Fibroblast of skin of back (primary cell): Measurements from ENCODE around the gene STAT1.
"Not testable (repeated sequence)": the region's sequence is repeated elsewhere in the genome, so short reads cannot be mapped to it uniquely, and the experiment has no call there.

ENCODE experiments used
- DNase-seq: peaks from one replicate; pipeline ENCODE4 v3.0.0-alpha.2; 2013

Gene STAT1

DNA sequence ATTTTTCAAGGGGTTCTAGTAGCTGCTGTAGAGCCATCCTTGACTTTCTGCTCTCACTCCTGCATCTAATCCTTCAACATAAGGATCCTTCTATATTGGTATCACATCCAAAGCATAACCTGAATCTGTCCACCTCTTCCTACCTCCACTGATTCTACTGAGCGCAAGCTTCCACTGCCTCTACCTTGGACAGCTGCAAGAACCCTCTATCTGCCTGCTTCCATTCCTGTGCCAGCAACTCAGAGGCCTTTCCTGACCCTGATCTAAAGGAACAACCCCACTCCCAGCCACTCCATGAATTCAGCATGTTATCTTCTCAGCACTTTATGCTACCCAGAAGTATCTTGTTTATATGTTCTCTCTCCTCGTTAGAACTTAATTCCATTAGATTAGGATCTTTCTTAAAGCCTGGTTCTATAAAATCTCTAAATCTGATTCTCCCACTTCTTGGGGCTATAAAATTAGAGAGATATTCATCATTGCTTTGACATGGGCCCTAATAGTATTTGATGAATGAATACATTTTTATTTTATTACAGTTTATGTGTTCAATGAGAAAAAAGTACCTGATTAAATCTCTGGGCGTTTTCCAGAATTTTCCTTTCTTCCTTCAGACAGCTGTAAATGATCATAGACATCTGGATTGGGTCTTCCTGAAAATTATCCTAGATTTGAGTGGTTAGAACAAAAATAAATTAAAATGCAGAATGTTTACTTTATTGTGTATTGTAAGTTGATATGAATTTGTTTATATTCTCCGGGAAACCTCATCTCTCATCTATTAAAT, 6.8 kb downstream of the STAT1 start:
- no peak for DNase-seq

DNA sequence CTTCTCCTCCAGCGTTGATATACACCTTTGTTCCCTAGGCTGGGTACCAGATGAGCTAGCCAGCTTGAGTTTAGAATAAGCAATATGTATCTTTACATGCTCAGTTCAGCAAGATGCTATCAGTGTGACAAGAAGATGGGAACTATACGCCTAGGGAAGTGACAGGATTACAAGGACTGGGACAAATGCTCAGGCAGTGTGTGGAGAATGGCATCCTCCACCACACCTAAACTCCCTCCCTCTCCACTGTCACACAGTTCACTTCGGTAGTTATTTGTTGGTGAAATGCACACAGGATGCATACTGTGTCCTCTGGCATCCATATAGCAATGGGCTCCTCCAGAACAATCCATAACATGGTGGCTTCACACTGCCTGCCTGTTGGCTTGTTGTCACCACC, 7.7 kb downstream of the STAT1 start:
- no peak for DNase-seq

- no peak for DNase-seq
Measured at GRCh38 chr2:191003405-191004309, 10.3 kb downstream of the STAT1 start.

DNA sequence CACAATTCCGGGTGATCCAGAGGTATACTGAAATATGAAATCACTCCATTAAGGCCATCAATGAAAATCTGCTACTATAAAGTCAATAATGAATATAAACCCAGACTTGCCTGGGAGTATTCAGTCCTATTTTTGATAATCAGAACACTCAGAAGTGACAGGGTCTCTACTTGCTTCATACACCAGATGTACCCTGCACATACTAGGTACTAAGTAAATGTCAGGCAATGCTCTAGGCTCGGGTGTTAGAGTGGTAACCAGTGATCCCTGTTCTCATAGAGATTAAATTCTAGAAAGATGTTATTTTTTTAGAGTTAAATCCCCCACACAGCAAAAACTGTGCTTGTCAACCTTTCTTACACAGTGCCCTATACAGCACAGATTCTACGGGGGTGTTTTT, 12.3 kb downstream of the STAT1 start:
- DNase-seq = no peak

- DNase-seq = no peak
Measured at GRCh38 chr2:191001032-191001431, 12.9 kb downstream of the STAT1 start.

GRCh38 chr2:190999949-191000665, 13.9 kb downstream of the STAT1 start:
- no peak for DNase-seq

DNA sequence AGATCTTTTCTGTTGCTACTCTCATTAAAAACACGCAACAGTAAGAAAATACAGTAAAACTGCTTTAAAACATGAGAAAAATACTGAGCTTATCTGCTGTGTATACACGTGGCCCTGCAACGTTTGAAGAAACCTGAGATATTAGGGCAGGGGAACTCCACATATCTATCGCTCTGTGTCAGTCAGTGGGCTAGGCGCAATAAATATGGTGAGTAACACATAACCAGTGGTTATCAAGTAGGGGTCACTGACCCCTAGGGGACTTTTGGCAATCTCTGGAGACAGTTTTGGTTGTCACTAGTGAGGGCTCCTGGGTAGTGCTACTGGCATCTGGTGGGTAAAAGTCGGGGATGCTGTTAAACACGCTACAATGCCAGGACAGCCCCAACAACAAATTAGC, 14.9 kb downstream of the STAT1 start:
- DNase-seq = no peak

GRCh38 chr2:190997526-190998113, 16.4 kb downstream of the STAT1 start:
- DNase-seq = no peak

DNA sequence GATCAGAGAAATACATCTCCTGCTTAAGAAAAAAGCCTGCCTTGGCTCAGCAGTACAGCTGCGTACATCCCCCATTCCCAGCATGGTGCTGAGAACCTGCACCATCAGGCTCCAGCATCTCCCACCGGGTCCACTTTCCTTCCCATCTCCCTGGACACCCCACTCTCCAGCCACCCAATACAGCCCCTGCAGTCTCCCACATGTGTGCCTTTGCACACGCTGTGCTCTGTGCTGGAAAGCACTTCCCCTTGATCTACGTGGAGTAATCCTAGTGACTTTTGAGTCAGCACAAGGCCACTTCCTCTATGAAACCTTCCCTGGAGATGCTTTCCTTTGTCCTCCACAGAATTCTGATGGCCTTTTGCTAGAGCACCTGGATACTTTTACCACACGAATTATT, 17.0 kb downstream of the STAT1 start:
- no peak for DNase-seq

- DNase-seq = peak; percentile 54
Measured at GRCh38 chr2:190996338-190996946, 17.5 kb downstream of the STAT1 start.

DNA sequence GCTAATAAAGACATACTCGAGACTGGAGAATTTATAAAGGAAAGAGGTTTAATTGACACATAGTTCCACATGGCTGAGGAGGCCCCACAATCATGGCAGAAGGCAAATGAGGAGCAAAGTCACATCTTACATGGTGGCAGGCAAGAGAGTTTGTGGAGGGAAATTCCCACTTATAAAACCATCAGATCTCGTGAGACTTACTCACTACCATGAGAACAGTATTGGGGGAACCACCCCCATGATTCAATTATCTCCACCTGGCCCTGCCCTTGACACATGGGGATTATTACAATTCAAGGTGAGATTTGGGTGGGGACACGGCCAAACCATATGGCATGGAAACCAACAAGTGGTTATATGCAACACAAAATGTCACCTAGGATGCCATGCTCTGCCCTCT, 18.7 kb downstream of the STAT1 start:
- not testable (repeated sequence) for DNase-seq

- DNase-seq = no peak
Measured at GRCh38 chr2:190994148-190994547, 19.8 kb downstream of the STAT1 start.

GRCh38 chr2:190993292-190993643, 20.7 kb downstream of the STAT1 start:
- DNase-seq = no peak

- DNase-seq = no peak
Measured at GRCh38 chr2:190990132-190990531, 23.8 kb downstream of the STAT1 start.

DNA sequence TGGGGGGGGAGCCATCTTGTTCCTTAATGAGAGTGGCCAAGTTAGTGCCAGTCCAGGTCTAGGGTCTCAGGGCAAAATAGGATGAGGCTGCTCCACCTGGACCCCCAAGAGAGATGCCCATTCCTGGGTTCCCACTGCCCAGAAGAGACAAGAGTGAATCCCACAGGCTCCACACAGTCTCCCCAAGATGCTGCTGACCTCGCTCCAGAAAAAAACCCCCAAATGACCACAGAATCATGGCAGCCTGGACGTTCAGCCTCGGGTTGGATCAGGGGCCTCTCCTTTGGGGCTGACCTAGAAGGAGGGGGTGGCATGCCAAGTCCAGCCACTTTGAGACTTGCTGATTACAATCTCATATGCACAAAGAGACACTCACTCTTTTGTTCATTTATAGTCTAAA, 25.1 kb downstream of the STAT1 start:
- DNase-seq = no peak

GRCh38 chr2:190987938-190988337, 26.0 kb downstream of the STAT1 start:
- DNase-seq = no peak

- no peak for DNase-seq
Measured at GRCh38 chr2:190987116-190987515, 26.9 kb downstream of the STAT1 start.

GRCh38 chr2:190986221-190986953, 27.6 kb downstream of the STAT1 start:
- DNase-seq = no peak

DNA sequence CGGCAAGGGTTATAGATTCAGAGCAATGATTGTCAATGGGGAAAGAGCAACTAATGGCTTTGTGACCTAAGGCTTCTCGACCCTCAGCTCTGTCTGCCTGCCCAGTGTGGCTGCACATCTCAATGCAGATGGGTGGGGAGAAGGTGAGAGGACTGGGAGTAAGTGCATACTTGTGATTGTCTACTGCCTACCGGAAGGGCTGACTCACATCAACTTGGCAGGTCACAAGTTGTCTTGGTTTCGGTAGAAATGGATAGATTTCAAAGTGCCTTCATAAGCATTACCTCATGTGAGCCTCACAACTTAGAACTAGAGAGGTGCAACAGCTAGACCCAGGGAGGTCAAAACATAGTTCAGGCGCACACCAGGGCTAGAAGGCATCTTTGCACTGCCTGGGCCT, 29.4 kb downstream of the STAT1 start:
- DNase-seq = peak; percentile 32

- no peak for DNase-seq
Measured at GRCh38 chr2:190982262-190983034, 31.5 kb downstream of the STAT1 start.

DNA sequence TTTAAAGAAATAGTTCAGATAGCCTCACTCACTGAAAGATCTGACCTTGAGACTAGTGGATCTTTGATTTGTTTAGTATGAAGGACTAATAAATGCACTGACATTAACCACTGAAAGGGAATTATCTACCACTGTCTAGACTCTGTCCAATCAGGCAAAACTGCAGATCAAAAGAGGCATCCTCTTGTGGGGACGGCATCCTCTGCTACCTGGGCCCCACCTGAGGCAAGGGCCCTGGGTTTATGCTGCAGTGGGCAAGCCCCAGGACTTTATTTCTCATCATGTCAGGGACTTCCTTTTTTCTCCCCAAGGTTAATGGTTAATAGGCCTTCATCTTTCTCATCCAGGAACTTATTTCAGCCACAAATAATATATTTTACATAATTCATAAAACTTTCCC, 32.2 kb downstream of the STAT1 start:
- DNase-seq = no peak
